ENCODE measurements around the gene SHANK1.
"Not testable (repeated sequence)": the region's sequence is repeated elsewhere in the genome, so short reads cannot be mapped to it uniquely, and the experiment has no call there.

DNA sequence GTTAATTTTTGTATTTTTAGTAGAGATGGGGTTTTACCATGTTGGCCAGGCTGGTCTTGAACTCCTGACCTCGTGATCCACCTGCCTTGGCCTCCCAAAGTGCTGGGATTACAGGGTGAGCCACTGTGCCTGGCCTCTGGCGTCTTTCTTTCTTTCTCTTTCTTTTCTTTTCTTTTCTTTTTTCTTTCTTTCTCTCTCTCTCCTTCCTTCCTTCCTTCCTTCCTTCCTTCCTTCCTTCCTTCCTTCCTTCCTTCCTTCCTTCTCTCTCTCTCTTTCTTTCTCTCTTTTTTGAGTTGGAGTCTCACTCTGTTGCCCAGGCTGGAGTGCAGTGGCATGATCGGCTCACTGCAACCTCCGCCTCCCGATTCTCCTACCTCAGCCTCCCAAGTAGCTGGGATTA lies 100.4 kb downstream of the SHANK1 start:
- TF ChIP-seq, protein P1, sequence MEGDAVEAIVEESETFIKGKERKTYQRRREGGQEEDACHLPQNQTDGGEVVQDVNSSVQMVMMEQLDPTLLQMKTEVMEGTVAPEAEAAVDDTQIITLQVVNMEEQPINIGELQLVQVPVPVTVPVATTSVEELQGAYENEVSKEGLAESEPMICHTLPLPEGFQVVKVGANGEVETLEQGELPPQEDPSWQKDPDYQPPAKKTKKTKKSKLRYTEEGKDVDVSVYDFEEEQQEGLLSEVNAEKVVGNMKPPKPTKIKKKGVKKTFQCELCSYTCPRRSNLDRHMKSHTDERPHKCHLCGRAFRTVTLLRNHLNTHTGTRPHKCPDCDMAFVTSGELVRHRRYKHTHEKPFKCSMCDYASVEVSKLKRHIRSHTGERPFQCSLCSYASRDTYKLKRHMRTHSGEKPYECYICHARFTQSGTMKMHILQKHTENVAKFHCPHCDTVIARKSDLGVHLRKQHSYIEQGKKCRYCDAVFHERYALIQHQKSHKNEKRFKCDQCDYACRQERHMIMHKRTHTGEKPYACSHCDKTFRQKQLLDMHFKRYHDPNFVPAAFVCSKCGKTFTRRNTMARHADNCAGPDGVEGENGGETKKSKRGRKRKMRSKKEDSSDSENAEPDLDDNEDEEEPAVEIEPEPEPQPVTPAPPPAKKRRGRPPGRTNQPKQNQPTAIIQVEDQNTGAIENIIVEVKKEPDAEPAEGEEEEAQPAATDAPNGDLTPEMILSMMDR (IDR thresholded peaks at IDR 0.05): not testable (repeated sequence)
- not testable (repeated sequence) for TF ChIP-seq POLR2AphosphoS5 (IDR thresholded peaks at IDR 0.05); EP300 (IDR thresholded peaks at IDR 0.05); POLR2A (IDR thresholded peaks at IDR 0.05; ENCODE audit: low read depth)

All from esophagus muscularis mucosa (tissue), 4 donors.